OCI-LY3 (cell line): Measurements from ENCODE around the gene PDE1A.

Experiments
- H2AFZ ChIP-seq: fragments of 200-600, 300-600 bp; shearing (Covaris generic); 2 replicates; pipeline ENCODE4 v1.6.0; 2014; ENCODE audit warnings: antibody characterized with exemption, low read depth, low read length
- H3K27ac ChIP-seq: fragments of 200-600, 300-600 bp; sonication (generic); 2 replicates; pipeline ENCODE4 v1.5.1; 2014; ENCODE audit warnings: mild to moderate bottlenecking, low read length, moderate library complexity, mixed read lengths
- H3K27me3 ChIP-seq: fragments of 200-600, 300-600 bp; sonication (generic); 2 replicates; pipeline ENCODE4 v1.6.1; 2014; ENCODE audit warnings: low read depth, low read length, mixed read lengths
- H3K36me3 ChIP-seq: fragments of 200-600, 300-600 bp; sonication (generic); replicated peaks from 2 replicates; pipeline ENCODE3; 2014; ENCODE audit warnings: low read depth, low read length, mixed read lengths
- H3K4me1 ChIP-seq: fragments of 300-600, 200-600 bp; sonication (generic); 2 replicates; pipeline ENCODE4 v1.6.1; 2014; ENCODE audit warnings: low read length, mixed read lengths
- H3K4me2 ChIP-seq: fragments of 200-600, 300-600 bp; sonication (generic); 2 replicates; pipeline ENCODE4 v1.6.1; 2014; ENCODE audit warnings: low read length, mixed read lengths
- H3K4me3 ChIP-seq: fragments of 300-600, 200-600 bp; sonication (generic); 2 replicates; pipeline ENCODE4 v1.5.1; 2014; ENCODE audit warnings: antibody characterized with exemption, mild to moderate bottlenecking, low read length, moderate library complexity
- H3K79me2 ChIP-seq: fragments of 300-600, 200-600 bp; shearing (Covaris generic); 2 replicates; pipeline ENCODE4 v1.6.1; 2014; ENCODE audit warnings: mild to moderate bottlenecking, low read length, mixed read lengths
- H3K9ac ChIP-seq: fragments of 300-600, 200-600 bp; shearing (Covaris generic); 2 replicates; pipeline ENCODE4 v1.6.0; 2014; ENCODE audit warnings: mild to moderate bottlenecking, low read length, moderate library complexity
- H3K9me3 ChIP-seq: fragments of 200-600, 300-600 bp; shearing (Covaris generic); 2 replicates; pipeline ENCODE4 v1.6.1; 2014; ENCODE audit warnings: low read length, mixed read lengths; ENCODE audit not compliant: insufficient read depth
- H4K20me1 ChIP-seq: fragments of 200-600, 300-600 bp; sonication (generic); 2 replicates; pipeline ENCODE4 v1.6.1; 2016; ENCODE audit warnings: low read length, mixed read lengths; ENCODE audit not compliant: insufficient read depth
- EZH2phosphoT487 ChIP-seq: fragments of 200-600 bp; shearing (Covaris generic); IDR thresholded peaks from 2 replicates; pipeline ENCODE4 v1.6.1; 2018; ENCODE audit warnings: antibody characterized with exemption, mixed run types, low read depth
- TF ChIP-seq, protein P1 (sequence below): fragments of 200-600, 300-600 bp; sonication (generic); IDR thresholded peaks from 2 replicates; pipeline ENCODE4 v1.5.1; 2014; ENCODE audit warnings: antibody characterized with exemption, low read length, low read depth

The PDE1A gene

DNA sequence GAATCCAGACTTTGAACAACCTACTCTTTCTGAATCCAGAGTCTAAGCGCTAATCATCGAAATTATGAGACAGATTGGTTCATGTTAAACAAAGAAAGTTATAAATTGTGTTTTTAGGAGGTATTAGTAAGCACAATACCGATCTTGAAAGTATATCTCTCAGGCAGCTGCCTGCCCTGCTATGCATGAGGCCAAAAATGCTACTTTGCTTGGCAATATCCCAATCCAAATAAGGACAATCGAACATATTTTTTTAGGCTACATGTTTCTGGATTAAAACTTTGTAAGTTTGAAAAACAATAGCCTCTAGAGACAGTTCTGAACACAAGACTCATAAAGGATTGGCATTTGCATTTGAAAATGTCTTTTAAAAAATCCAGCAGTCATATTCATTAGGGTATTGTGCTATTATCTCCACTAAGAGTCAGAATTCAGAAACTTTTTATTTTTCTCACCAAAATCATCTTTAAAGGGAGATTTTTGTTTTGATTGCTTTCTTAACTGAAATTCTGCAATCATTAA is 167.1 kb downstream of the PDE1A start:
- no peak overlapping the region for H3K4me3 ChIP-seq
- H3K4me1 ChIP-seq, result no peaks in the 10 kb centered on the region
- no peaks in the 10 kb centered on the region for H4K20me1 ChIP-seq
- no peak overlapping the region for H3K4me2 ChIP-seq
- H3K9ac ChIP-seq, result no peak overlapping the region
- TF ChIP-seq EZH2phosphoT487, result no peak
- TF ChIP-seq, protein P1, sequence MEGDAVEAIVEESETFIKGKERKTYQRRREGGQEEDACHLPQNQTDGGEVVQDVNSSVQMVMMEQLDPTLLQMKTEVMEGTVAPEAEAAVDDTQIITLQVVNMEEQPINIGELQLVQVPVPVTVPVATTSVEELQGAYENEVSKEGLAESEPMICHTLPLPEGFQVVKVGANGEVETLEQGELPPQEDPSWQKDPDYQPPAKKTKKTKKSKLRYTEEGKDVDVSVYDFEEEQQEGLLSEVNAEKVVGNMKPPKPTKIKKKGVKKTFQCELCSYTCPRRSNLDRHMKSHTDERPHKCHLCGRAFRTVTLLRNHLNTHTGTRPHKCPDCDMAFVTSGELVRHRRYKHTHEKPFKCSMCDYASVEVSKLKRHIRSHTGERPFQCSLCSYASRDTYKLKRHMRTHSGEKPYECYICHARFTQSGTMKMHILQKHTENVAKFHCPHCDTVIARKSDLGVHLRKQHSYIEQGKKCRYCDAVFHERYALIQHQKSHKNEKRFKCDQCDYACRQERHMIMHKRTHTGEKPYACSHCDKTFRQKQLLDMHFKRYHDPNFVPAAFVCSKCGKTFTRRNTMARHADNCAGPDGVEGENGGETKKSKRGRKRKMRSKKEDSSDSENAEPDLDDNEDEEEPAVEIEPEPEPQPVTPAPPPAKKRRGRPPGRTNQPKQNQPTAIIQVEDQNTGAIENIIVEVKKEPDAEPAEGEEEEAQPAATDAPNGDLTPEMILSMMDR, result no peak
- H3K9me3 ChIP-seq, result no peaks in the 10 kb centered on the region
- H3K36me3 ChIP-seq, result no peaks in the 10 kb centered on the region
- no peaks in the 10 kb centered on the region for H3K27me3 ChIP-seq
- no peak overlapping the region for H2AFZ ChIP-seq
- H3K27ac ChIP-seq, result no peak overlapping the region
- H3K79me2 ChIP-seq, result no peaks in the 10 kb centered on the region

DNA sequence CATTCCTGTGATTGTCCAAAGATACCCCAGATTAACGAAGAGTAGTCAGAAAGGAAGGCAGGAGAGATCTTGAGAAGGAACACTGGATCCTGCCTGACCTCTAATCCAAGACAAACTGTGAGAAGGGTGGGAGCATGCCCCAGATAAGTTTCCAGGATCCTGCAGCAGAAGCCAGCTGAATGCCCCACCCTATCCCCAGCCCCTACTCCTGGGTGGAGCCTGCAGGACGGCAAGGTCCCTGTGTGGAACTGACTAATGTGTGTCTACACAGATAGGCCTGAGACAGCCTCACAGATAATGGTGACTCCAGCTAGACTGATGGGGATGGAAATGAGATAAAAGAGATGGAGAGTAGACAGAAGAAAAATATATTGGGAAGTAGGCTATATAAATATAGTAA is 174.3 kb downstream of the PDE1A start:
- no peaks in the 10 kb centered on the region for H4K20me1 ChIP-seq
- no peak overlapping the region for H3K4me2 ChIP-seq
- no peaks in the 10 kb centered on the region for H3K9me3 ChIP-seq
- TF ChIP-seq EZH2phosphoT487, result no peak
- TF ChIP-seq, protein P1, result no peak
- no peak overlapping the region for H3K9ac ChIP-seq
- no peak overlapping the region for H2AFZ ChIP-seq
- H3K27ac ChIP-seq, result no peak overlapping the region
- no peaks in the 10 kb centered on the region for H3K4me1 ChIP-seq
- no peak overlapping the region for H3K4me3 ChIP-seq
- no peaks in the 10 kb centered on the region for H3K27me3 ChIP-seq
- no peaks in the 10 kb centered on the region for H3K79me2 ChIP-seq
- no peaks in the 10 kb centered on the region for H3K36me3 ChIP-seq

DNA sequence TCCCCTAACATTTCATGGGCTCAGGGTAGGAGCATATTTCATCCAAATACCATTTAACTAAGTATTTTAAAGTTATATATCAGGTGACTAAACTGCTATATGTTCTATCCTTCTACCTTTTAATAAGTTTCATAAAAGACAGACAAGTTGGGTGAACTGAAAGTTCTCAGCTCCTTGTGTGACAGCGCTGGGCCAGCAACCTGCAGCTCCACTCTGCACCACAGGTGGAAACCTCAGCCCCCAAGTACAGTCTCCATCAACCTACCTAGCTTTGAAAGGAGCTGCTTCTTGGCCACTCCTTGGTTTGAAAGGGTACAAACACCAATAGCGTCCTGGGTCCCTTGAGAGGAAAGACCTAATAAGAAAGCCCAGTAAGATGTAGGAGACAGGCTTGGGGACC is 177.9 kb downstream of the PDE1A start:
- TF ChIP-seq EZH2phosphoT487, result no peak
- TF ChIP-seq, protein P1, result no peak
- no peaks in the 10 kb centered on the region for H3K9me3 ChIP-seq
- no peak overlapping the region for H2AFZ ChIP-seq
- H3K27ac ChIP-seq, result no peak overlapping the region
- H3K4me3 ChIP-seq, result no peak overlapping the region
- H3K79me2 ChIP-seq, result no peaks in the 10 kb centered on the region
- no peaks in the 10 kb centered on the region for H3K27me3 ChIP-seq
- peaks cover 4% of the 10 kb centered on the region for H3K4me1 ChIP-seq
- H3K36me3 ChIP-seq, result no peaks in the 10 kb centered on the region
- H3K4me2 ChIP-seq, result no peak overlapping the region
- no peak overlapping the region for H3K9ac ChIP-seq
- no peaks in the 10 kb centered on the region for H4K20me1 ChIP-seq

DNA sequence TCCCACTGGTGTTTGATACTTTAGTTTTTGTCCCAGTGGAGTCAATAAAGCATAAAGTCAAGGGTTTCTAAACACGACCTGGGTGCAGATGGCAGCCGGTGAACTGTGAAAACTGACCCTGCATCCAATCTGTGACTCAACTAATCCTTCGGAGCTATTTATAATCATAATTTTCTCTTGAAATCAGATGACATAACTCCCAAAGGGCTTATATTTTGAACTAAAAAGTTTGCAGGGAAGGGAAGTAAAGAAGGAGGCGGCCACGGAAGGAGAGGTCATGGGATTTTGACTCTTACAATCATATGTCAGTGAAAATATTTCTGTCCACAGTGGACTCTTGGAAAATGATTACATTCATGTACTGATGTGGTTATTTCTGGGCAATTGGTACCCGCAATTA is 178.5 kb downstream of the PDE1A start:
- no peaks in the 10 kb centered on the region for H3K9me3 ChIP-seq
- H3K4me1 ChIP-seq, result peaks cover 4% of the 10 kb centered on the region
- H3K36me3 ChIP-seq, result no peaks in the 10 kb centered on the region
- no peak overlapping the region for H3K4me2 ChIP-seq
- no peak overlapping the region for H2AFZ ChIP-seq
- H3K9ac ChIP-seq, result no peak overlapping the region
- H3K27ac ChIP-seq, result no peak overlapping the region
- H3K4me3 ChIP-seq, result no peak overlapping the region
- no peaks in the 10 kb centered on the region for H4K20me1 ChIP-seq
- H3K27me3 ChIP-seq, result no peaks in the 10 kb centered on the region
- no peaks in the 10 kb centered on the region for H3K79me2 ChIP-seq
- TF ChIP-seq, protein P1, result no peak
- TF ChIP-seq EZH2phosphoT487, result no peak
